HEK293 (cell line): Measurements from ENCODE around the gene TPI1.

Experiments
- RBAK ChIP-seq: fragments of 450-650 bp; formaldehyde crosslinking; IDR thresholded peaks from 2 replicates; pipeline ENCODE4 v1.5.1; 2016; ENCODE audit warnings: missing biosample characterization, missing genetic modification characterization
- YY1 ChIP-seq: fragments of 450-650 bp; formaldehyde crosslinking; IDR thresholded peaks from 2 replicates; pipeline ENCODE4 v1.5.1; 2018; ENCODE audit warnings: missing biosample characterization, missing genetic modification characterization
- ZBTB1 ChIP-seq: fragments of 450-650 bp; formaldehyde crosslinking; IDR thresholded peaks from 2 replicates; pipeline ENCODE4 v1.5.1; 2016; ENCODE audit warnings: missing biosample characterization, missing genetic modification characterization
- ZBTB48 ChIP-seq: fragments of 450-650 bp; formaldehyde crosslinking; IDR thresholded peaks from 2 replicates; pipeline ENCODE4 v1.5.1; 2016; ENCODE audit warnings: missing biosample characterization, missing genetic modification characterization
- ZNF132 ChIP-seq: fragments of 450-650 bp; formaldehyde crosslinking; IDR thresholded peaks from 2 replicates; pipeline ENCODE4 v1.5.1; 2017; ENCODE audit warnings: missing biosample characterization, missing genetic modification characterization, borderline replicate concordance
- ZNF274 ChIP-seq, 2 experiments: fragments of 200-500 bp in 1 of 2; fragments of 450-650 bp in 1 of 2; sonication (Bioruptor generic) in 1 of 2; formaldehyde crosslinking in 1 of 2; IDR thresholded peaks; 2 replicates each; pipeline versions ENCODE4 v1.5.1 to v1.6.1; 2014 to 2016; ENCODE audit warnings: borderline replicate concordance in 1 of 2, inconsistent platforms in 1 of 2, low read length in 1 of 2, missing biosample characterization in 1 of 2, missing genetic modification characterization in 1 of 2
- ZNF48 ChIP-seq: fragments of 450-650 bp; formaldehyde crosslinking; IDR thresholded peaks from 2 replicates; pipeline ENCODE4 v1.5.1; 2016; ENCODE audit warnings: missing biosample characterization, missing genetic modification characterization
- ZNF521 ChIP-seq: fragments of 450-650 bp; formaldehyde crosslinking; IDR thresholded peaks from 2 replicates; pipeline ENCODE4 v1.5.1; 2017; ENCODE audit warnings: missing biosample characterization, mild to moderate bottlenecking, missing genetic modification characterization
- ZNF624 ChIP-seq: fragments of 450-650 bp; formaldehyde crosslinking; IDR thresholded peaks from 2 replicates; pipeline ENCODE4 v1.5.1; 2017; ENCODE audit warnings: missing biosample characterization, missing genetic modification characterization
- ZNF670 ChIP-seq: fragments of 450-650 bp; formaldehyde crosslinking; IDR thresholded peaks from 2 replicates; pipeline ENCODE4 v1.5.1; 2016; ENCODE audit warnings: missing biosample characterization, missing genetic modification characterization, low read depth
- TF ChIP-seq, protein P1 (sequence below): fragments of 450-650 bp; formaldehyde crosslinking; IDR thresholded peaks from 2 replicates; pipeline ENCODE4 v1.5.1; 2016; ENCODE audit warnings: missing biosample characterization, missing genetic modification characterization
- TF ChIP-seq, protein P2 (sequence below): fragments of 450-650 bp; formaldehyde crosslinking; IDR thresholded peaks from 2 replicates; pipeline ENCODE4 v1.5.1; 2016; ENCODE audit warnings: missing biosample characterization, missing genetic modification characterization
- TF ChIP-seq, protein P3 (sequence below): fragments of 450-650 bp; formaldehyde crosslinking; IDR thresholded peaks from 2 replicates; pipeline ENCODE4 v1.5.1; 2016; ENCODE audit warnings: missing biosample characterization, missing genetic modification characterization

DNA sequence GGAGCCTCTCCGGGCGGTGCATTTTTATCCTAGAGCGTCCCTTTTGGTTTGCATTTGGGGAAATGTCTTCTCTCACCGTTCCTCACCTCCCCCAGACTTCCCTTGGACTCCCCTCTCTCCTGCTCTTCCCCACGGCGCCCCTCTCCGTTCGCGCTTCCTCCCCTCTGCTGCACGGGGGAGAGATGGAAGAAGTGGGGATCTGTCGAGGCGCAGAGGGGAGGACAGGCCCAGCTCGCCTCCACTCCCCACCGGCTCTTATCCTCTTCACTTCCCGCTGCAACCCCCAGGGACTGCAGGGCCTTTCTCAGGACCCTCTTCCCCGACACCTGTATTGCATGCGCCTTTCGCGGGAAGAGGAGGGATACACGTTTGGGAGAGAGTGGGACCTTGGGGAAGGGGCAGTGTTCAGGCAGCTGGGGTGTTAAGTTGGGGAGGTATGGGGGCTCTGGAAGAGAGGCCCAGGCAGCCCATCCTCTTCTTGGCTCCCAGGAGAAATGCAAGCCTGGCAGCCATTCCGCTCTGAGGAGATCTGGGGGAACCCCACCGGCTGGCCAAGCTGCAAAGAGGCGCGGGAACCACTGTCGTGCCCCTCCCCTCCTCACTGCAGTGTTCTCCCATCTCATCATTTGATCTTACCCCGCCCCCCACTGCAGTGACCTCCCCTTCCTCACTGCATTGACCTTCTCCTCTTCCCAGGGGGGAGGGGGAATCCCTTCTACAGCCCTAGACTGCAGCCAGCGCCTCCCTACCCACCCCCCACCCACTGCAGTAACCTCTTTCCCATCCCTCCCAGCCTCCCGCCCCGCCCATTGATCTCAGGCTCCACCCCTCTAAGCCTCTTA lies 47.8 kb downstream of the TPI1 start:
- TF ChIP-seq ZNF670 (tag by site-specific recombination) (no peak), ZBTB1 (tag by site-specific recombination) (no peak), RBAK (tag by site-specific recombination) (no peak), ZBTB48 (tag by site-specific recombination) (no peak), YY1 (tag by site-specific recombination) (no peak), ZNF48 (tag by site-specific recombination) (no peak), ZNF624 (tag by site-specific recombination) (no peak), ZNF521 (tag by site-specific recombination) (no peak), ZNF132 (tag by site-specific recombination) (no peak), ZNF274 (IDR thresholded peaks at IDR 0.05; ENCODE audit: low read length) (no peak), ZNF274 (tag by site-specific recombination; IDR thresholded peaks at IDR 0.05; ENCODE audit: borderline replicate concordance) (no peak)
- TF ChIP-seq, protein P1, sequence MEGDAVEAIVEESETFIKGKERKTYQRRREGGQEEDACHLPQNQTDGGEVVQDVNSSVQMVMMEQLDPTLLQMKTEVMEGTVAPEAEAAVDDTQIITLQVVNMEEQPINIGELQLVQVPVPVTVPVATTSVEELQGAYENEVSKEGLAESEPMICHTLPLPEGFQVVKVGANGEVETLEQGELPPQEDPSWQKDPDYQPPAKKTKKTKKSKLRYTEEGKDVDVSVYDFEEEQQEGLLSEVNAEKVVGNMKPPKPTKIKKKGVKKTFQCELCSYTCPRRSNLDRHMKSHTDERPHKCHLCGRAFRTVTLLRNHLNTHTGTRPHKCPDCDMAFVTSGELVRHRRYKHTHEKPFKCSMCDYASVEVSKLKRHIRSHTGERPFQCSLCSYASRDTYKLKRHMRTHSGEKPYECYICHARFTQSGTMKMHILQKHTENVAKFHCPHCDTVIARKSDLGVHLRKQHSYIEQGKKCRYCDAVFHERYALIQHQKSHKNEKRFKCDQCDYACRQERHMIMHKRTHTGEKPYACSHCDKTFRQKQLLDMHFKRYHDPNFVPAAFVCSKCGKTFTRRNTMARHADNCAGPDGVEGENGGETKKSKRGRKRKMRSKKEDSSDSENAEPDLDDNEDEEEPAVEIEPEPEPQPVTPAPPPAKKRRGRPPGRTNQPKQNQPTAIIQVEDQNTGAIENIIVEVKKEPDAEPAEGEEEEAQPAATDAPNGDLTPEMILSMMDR (tag by site-specific recombination): peak; percentile 5; the same call in 1 of the 2 replicates
- TF ChIP-seq, protein P2, sequence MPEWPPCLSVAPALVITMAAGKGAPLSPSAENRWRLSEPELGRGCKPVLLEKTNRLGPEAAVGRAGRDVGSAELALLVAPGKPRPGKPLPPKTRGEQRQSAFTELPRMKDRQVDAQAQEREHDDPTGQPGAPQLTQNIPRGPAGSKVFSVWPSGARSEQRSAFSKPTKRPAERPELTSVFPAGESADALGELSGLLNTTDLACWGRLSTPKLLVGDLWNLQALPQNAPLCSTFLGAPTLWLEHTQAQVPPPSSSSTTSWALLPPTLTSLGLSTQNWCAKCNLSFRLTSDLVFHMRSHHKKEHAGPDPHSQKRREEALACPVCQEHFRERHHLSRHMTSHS (tag by site-specific recombination): no peak
- TF ChIP-seq, protein P3, sequence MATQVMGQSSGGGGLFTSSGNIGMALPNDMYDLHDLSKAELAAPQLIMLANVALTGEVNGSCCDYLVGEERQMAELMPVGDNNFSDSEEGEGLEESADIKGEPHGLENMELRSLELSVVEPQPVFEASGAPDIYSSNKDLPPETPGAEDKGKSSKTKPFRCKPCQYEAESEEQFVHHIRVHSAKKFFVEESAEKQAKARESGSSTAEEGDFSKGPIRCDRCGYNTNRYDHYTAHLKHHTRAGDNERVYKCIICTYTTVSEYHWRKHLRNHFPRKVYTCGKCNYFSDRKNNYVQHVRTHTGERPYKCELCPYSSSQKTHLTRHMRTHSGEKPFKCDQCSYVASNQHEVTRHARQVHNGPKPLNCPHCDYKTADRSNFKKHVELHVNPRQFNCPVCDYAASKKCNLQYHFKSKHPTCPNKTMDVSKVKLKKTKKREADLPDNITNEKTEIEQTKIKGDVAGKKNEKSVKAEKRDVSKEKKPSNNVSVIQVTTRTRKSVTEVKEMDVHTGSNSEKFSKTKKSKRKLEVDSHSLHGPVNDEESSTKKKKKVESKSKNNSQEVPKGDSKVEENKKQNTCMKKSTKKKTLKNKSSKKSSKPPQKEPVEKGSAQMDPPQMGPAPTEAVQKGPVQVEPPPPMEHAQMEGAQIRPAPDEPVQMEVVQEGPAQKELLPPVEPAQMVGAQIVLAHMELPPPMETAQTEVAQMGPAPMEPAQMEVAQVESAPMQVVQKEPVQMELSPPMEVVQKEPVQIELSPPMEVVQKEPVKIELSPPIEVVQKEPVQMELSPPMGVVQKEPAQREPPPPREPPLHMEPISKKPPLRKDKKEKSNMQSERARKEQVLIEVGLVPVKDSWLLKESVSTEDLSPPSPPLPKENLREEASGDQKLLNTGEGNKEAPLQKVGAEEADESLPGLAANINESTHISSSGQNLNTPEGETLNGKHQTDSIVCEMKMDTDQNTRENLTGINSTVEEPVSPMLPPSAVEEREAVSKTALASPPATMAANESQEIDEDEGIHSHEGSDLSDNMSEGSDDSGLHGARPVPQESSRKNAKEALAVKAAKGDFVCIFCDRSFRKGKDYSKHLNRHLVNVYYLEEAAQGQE (tag by site-specific recombination): no peak
